IPS-NIHi11 (cell line): ENCODE measurements around the gene NFXL1.

ENCODE experiments used
- DNase-seq: peaks from one replicate; pipeline ENCODE4 v3.0.0; 2012; ENCODE audit warnings: mixed read lengths, low spot score

The NFXL1 gene

GRCh38 chr4:47891928-47892327 is 22.5 kb downstream of the NFXL1 start:
- DNase-seq, result no peak

- no peak for DNase-seq
These were observed 32.2 kb downstream of the NFXL1 start for GRCh38 chr4:47882228-47882627.

GRCh38 chr4:47879458-47879857 is 34.9 kb downstream of the NFXL1 start:
- DNase-seq, result no peak

GRCh38 chr4:47876784-47877546 is 37.4 kb downstream of the NFXL1 start:
- no peak for DNase-seq

GRCh38 chr4:47876310-47876709 is 38.1 kb downstream of the NFXL1 start:
- no peak for DNase-seq

- DNase-seq, result no peak
These were observed 40.4 kb downstream of the NFXL1 start for GRCh38 chr4:47873877-47874541.

GRCh38 chr4:47863486-47863885 is 50.9 kb downstream of the NFXL1 start:
- DNase-seq, result no peak

- DNase-seq, result no peak
These were observed 52.1 kb downstream of the NFXL1 start for GRCh38 chr4:47862297-47862696.

- no peak for DNase-seq
These were observed 54.1 kb downstream of the NFXL1 start for GRCh38 chr4:47860305-47860704.

- no peak for DNase-seq
These were observed 56.4 kb downstream of the NFXL1 start for GRCh38 chr4:47858006-47858405.

- DNase-seq, result no peak
These were observed 57.7 kb downstream of the NFXL1 start for GRCh38 chr4:47856713-47857112.

- DNase-seq, result no peak
These were observed 59.0 kb downstream of the NFXL1 start for GRCh38 chr4:47855350-47855749.

GRCh38 chr4:47852136-47852535 is 62.2 kb downstream of the NFXL1 start:
- DNase-seq, result no peak

GRCh38 chr4:47849466-47849865 is 64.9 kb downstream of the NFXL1 start:
- no peak for DNase-seq

GRCh38 chr4:47848041-47848440 is 66.3 kb downstream of the NFXL1 start:
- no peak for DNase-seq

GRCh38 chr4:47842985-47843384 is 71.4 kb downstream of the NFXL1 start:
- DNase-seq, result no peak

GRCh38 chr4:47840291-47840690 is 74.1 kb downstream of the NFXL1 start:
- DNase-seq, result no peak

GRCh38 chr4:47839259-47839658 is 75.1 kb downstream of the NFXL1 start:
- no peak for DNase-seq

- peak; percentile 21 for DNase-seq
These were observed 75.9 kb downstream of the NFXL1 start for GRCh38 chr4:47838445-47838844.

- DNase-seq, result no peak
These were observed 76.5 kb downstream of the NFXL1 start, which contains the start of gene CORIN for GRCh38 chr4:47837908-47838294. CORIN (minus strand) TSS chr4:47838067; CDS start chr4:47837949, 118 bp downstream.

GRCh38 chr4:47837094-47837907 is 77.1 kb downstream of the NFXL1 start:
- peak; percentile 57 for DNase-seq

- DNase-seq, result peak; percentile 84
These were observed 77.7 kb downstream of the NFXL1 start for GRCh38 chr4:47836641-47837093.

GRCh38 chr4:47835494-47835893 is 78.9 kb downstream of the NFXL1 start:
- DNase-seq, result no peak
